GM18511 (cell line): ENCODE measurements around the gene CYBC1.
"Not testable (repeated sequence)": the region's sequence is repeated elsewhere in the genome, so short reads cannot be mapped to it uniquely, and the experiment has no call there.

ENCODE experiments used
- ATAC-seq: cut with Tn5 transposase; IDR thresholded peaks from one replicate; pipeline ENCODE4 v1.9.1; 2021; ENCODE audit warnings: mild to moderate bottlenecking, moderate library complexity; ENCODE audit not compliant: unreplicated experiment

The CYBC1 gene

DNA sequence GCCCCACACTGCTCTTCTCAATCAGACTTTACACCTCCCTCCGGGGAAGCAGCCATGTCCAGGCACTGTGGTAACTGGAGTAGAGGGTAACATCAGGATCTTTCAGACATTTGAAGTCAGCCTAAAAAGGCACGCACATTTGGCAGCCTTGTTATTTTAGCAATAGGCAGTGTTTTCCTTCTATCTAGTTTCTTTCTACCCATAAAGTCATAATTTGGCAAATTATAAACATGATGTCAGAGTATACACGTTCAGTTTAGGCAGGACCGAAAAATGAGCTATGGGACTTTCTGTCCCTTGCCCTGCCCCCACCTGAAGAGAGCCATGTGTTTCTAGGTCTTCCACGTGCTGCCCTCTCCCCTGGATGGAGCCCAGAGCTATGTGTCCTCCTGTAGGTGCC is 29.1 kb upstream of the CYBC1 start:
- no peak for ATAC-seq

GRCh38 chr17:82477934-82478333 is 27.4 kb upstream of the CYBC1 start:
- ATAC-seq = no peak

DNA sequence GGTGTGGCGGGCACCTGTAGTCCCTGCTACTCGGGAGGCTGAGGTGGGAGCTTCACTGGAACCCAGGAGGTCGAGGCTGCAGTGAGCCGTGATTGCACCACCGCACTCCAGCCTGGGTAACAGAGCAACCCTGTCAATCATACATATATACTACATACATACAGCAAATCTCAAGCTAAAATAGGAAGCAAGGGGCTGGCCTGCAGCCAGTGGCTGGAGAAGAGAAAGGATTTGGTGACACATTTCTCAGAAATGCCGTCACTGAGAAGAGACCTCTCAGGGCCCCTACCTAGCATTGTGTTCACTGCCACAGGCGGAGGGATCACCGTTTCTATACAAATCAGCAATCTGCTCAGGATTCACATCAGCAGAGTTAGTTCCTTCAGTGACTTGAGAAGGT is 24.9 kb upstream of the CYBC1 start:
- no peak for ATAC-seq

GRCh38 chr17:82474223-82475010 is 23.9 kb upstream of the CYBC1 start:
- no peak for ATAC-seq

GRCh38 chr17:82470065-82470464 is 19.5 kb upstream of the CYBC1 start:
- ATAC-seq = no peak

- ATAC-seq = no peak
These were observed 18.1 kb upstream of the CYBC1 start for GRCh38 chr17:82468692-82469091.

GRCh38 chr17:82465023-82465603 is 14.6 kb upstream of the CYBC1 start:
- ATAC-seq = no peak

GRCh38 chr17:82464567-82464929 is 14.0 kb upstream of the CYBC1 start:
- ATAC-seq = no peak

DNA sequence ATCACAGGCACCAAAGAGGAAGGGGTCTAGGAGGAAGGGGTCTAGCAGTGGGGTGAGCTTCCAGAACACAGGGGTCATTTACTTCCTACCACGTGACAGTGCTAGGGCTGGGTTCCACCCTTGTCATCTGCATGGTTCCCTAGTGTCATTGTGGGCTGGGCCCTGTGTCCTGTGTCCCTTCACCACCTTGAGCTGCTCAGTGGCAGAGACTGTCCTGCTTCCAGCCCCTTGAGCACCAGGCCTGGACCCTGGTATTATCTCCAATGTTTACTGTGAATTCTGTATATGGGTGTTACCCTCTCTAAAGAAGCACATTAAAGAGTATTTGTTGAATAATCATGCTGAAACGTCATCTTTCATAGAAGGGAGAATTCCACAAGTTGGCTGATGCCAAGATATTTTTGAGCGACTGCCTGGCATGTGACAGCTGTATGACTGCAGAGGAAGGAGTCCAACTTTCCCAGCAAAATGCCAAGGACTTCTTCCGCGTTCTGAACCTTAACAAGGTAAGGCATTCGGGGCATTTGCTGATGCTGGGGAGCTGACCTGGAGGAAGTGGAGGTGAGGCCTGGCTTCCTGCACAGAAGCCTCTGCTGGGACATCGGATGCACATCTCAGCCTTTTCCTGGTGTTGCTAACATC is 13.5 kb upstream of the CYBC1 start:
- no peak for ATAC-seq

DNA sequence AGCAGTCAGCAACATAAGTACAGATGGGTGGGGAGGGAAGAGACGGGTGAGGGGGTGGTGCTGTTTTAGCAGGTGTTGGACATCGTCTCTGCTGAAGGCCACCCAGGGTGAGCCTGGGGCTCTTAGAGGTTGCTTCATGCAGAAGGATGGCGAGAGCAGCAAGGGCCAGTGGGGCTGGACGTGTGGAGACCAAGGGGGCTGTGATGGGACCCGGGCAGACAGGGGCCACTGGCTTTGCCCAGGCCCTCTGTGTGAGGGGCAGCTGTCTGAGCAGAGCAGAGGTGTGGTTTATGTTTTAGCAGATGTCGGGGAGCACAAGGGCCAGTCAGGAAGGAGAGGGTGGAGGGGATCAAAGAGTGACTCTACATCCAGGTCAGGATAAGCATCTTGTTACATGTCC is 12.8 kb upstream of the CYBC1 start:
- no peak for ATAC-seq

- ATAC-seq = no peak
These were observed 11.4 kb upstream of the CYBC1 start for GRCh38 chr17:82461827-82462524.

GRCh38 chr17:82459936-82460335 is 9.4 kb upstream of the CYBC1 start:
- ATAC-seq = not testable (repeated sequence)

DNA sequence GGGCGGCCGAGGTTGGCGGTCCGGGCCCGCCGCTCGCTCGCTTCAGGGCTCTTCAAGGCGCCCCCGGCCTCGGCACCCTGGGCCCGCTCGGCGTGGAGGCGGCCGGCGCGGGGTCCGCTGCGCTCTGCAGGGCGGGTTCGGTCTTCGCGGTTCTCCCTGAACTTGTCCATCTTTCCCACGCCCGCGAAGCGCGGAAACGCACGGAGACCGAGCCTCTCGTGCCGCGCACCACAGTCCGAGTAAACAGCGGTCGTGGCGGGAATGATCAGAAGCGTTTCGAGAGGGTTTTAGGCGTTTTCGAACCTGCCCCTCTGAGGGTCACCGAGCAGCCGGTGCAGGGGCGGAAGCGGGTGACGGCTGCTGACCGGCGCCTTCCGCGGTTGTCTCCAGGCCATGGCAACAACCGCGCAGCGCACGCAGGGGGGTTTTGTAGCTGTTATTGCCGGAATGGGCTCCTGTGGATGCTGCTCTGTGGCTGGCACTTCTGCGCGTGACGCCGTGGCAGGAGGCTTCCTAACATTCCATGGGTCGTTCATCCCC is 8.4 kb upstream of the CYBC1 start:
- peak; percentile 22 for ATAC-seq

- peak; percentile 95 for ATAC-seq
These were observed 7.8 kb upstream of the CYBC1 start, which contains the start of gene NARF for GRCh38 chr17:82458179-82458884. Gene NARF, plus strand, starts transcription at chr17:82458741. Its CDS starts 63 bp downstream, at chr17:82458804.

GRCh38 chr17:82457929-82458178 is 7.3 kb upstream of the CYBC1 start:
- no peak for ATAC-seq

GRCh38 chr17:82457073-82457928 is 6.7 kb upstream of the CYBC1 start:
- ATAC-seq = no peak

GRCh38 chr17:82453706-82454105 is 3.2 kb upstream of the CYBC1 start:
- not testable (repeated sequence) for ATAC-seq

DNA sequence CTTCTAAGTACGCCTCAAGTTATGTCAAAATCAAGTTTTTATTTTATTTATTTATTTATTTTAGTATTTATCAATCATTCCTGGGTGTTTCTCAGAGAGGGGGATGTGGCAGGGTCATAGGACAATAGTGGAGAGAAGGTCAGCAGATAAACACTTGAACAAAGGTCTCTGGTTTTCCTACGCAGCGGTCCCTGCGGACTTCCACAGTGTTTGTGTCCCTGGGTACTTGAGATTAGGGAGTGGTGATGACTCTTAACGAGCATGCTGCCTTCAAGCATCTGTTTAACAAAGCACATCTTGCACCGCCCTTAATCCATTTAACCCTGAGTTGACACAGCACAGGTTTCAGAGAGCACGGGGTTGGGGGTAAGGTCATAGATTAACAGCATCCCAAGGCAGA is 2.6 kb upstream of the CYBC1 start:
- ATAC-seq = not testable (repeated sequence)

DNA sequence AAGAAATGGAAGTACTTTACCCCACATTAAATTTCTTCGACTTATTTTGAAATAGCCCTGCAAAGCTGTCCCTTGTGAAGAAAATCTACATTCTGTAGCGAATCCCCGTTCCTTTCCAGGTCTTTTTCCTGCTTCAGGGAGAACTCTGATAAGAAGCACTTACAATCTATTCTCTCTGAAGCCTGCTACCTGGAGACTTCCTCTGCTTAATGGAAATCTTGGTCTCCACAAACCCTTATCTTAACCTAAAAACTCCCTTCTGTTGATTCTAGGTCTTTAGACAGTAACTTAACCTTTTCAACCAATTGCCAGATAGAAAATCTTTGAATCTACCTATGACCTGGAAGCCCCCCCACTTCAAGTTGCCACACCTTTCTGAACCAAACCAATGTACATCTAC is 1.6 kb upstream of the CYBC1 start:
- no peak for ATAC-seq

DNA sequence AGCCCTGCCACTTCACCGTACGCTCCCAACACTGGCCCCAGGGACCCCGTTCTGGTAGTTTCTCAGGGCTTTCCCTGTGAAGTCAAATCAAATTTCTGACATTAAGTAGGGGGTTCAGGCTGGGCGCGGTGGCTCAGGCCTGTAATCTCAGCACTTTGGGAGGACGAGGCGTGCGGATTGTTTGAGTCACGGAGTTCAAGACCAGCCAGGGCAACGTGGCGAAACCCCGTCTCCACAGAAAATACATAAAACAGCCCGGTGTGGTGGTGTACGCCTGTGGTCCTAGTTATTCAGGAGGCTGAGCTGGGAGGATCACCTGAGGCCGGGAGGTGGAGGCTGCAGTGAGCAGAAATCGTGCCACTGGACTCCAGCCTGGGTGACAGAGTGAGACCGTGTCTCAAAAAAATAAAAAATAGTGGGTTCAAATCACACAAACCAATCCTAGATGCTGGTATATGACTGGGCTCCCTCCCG is 632 bp downstream of the CYBC1 start:
- ATAC-seq = peak; percentile 13
